ENCODE measurements around the gene CDK19.

DNA sequence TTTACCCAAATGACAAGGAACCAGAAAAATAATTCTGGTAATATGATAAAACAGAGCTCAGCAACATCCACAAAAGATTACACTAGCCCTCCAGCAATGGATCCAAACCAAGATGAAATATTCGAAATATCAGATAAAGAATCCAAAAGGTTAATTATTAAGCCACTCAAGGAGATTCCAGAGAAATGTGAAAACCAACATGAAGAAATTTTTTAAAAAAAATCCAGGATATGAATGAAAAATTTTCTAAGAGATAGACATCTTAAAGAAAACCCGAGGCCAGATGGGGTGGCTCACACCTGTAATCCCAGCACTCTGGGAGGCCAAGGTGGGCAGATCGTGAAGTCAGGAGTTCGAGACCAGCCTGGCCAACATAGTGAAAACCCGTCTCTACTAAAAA, 124.4 kb downstream of the CDK19 start:
- TF ChIP-seq EZH2 (IDR thresholded peaks at IDR 0.05; ENCODE audit: insufficient read depth, low read length) (no peak), CTCF (IDR thresholded peaks at IDR 0.05; ENCODE audit: insufficient read depth, low read depth, low read length) (no peak)

Data from astrocyte (in vitro differentiated cells and primary cell).